K562 (cell line): Measurements from ENCODE around the gene MIB2. TPM values are rescaled to one million over a fixed set of nuclear protein-coding genes. Genes with fewer than 3 reads are reported as not detected.

Experiments used
- ATAC-seq: fragments of 200-7000 bp; cut with Tn5 transposase; 3 replicates; pipeline ENCODE4 v1.9.1; 2020; ENCODE audit warnings: moderate library complexity
- BruUV-seq: library from RNA; stranded (reverse); fragments of 400-500 nt; replicated peaks from 2 replicates; lab custom pipeline; 2021; lab: Mats Ljungman, UMichigan
- CTCF ChIA-PET: fragments of 300-600 bp; formaldehyde crosslinking; extraction: SDS; loops from one replicate; lab custom pipeline; 2021; ENCODE audit warnings: low intra/inter-chr PET ratio; lab: Yijun Ruan, JAX
- POLR2A ChIA-PET: fragments of 300-600, 350-650 bp; sonication (Branson Sonifier 250); formaldehyde crosslinking; extraction: SDS; loops from one replicate; lab custom pipeline; 2021; ENCODE audit warnings: antibody characterized with exemption, inconsistent platforms; lab: Yijun Ruan, JAX
- DNase-seq, 4 experiments: peaks; one replicate each; pipeline versions ENCODE4 v3.0.0 to v3.0.0-alpha.2; 2011 to 2018; ENCODE audit warnings: low spot score in 3 of 4, mixed read lengths in 3 of 4; ENCODE audit errors: extremely low read depth in 1 of 4
- FAIRE-seq: peaks from 2 replicates; lab custom pipeline; 2011; peaks lifted over from hg19 to GRCh38; lab: Jason Lieb, UNC
- H2AFZ ChIP-seq: 2 replicates; pipeline ENCODE4 v1.6.0; 2011; ENCODE audit warnings: low read depth, low read length, control low read depth, inconsistent platforms
- H3K27ac ChIP-seq: fragments of 200-600 bp; 3 replicates; pipeline ENCODE4 v1.8.0; 2011; ENCODE audit warnings: low read depth, mild to moderate bottlenecking, control low read depth, inconsistent platforms, low read length, moderate library complexity, mixed read lengths; ENCODE audit errors: extremely low read depth
- H3K27me3 ChIP-seq, 2 experiments: fragments of 300-600 bp in 1 of 2; 2 replicates in 1 of 2; 3 replicates in 1 of 2; pipeline versions ENCODE4 v1.6.0 to v1.8.0; 2011; ENCODE audit warnings: inconsistent platforms in 2 of 2, low read length in 2 of 2, mild to moderate bottlenecking in 1 of 2, mixed read lengths in 1 of 2, moderate library complexity in 1 of 2; ENCODE audit not compliant: control insufficient read depth in 2 of 2, insufficient read depth in 2 of 2
- H3K36me3 ChIP-seq: fragments of 300-600 bp; 3 replicates; pipeline ENCODE4 v1.8.0; 2011; ENCODE audit warnings: mild to moderate bottlenecking, low read length, inconsistent platforms; ENCODE audit not compliant: control insufficient read depth, insufficient read depth
- H3K4me1 ChIP-seq, 2 experiments: fragments of 200-600 bp in 1 of 2; replicated peaks in 1 of 2; 2 replicates in 1 of 2; 3 replicates in 1 of 2; pipeline versions ENCODE4 v1.5.1 to v1.8.0; 2011; ENCODE audit warnings: inconsistent platforms in 2 of 2, low read length in 2 of 2, mild to moderate bottlenecking in 1 of 2, mixed read lengths in 1 of 2, moderate library complexity in 1 of 2; ENCODE audit not compliant: control insufficient read depth in 2 of 2, insufficient read depth in 2 of 2
- H3K4me2 ChIP-seq: 2 replicates; pipeline ENCODE4 v1.6.1; 2011; ENCODE audit warnings: low read length, control low read depth, inconsistent platforms, mixed read lengths; ENCODE audit not compliant: insufficient read depth
- H3K4me3 ChIP-seq: fragments of 200-600 bp; sonication (generic), shearing (Covaris generic); 2 replicates; pipeline ENCODE4 v1.5.1; 2016; ENCODE audit warnings: control low read depth, inconsistent platforms
- H3K79me2 ChIP-seq: fragments of 200-600 bp; 3 replicates; pipeline ENCODE4 v1.8.0; 2011; ENCODE audit warnings: low read length, inconsistent platforms; ENCODE audit not compliant: control insufficient read depth, insufficient read depth
- H3K9ac ChIP-seq, 2 experiments: 2 replicates each; pipeline versions ENCODE4 v1.6.0 to v1.6.1; 2011; ENCODE audit warnings: low read depth in 2 of 2, low read length in 2 of 2, control low read depth in 1 of 2, inconsistent platforms in 1 of 2, mild to moderate bottlenecking in 1 of 2, mixed read lengths in 1 of 2; ENCODE audit not compliant: insufficient read depth in 1 of 2
- H3K9me1 ChIP-seq: one replicate; pipeline ENCODE4 v1.6.0; 2011; ENCODE audit warnings: inconsistent platforms, mild to moderate bottlenecking, low read length, moderate library complexity; ENCODE audit not compliant: control insufficient read depth, insufficient read depth
- H3K9me3 ChIP-seq: replicated peaks from 2 replicates; pipeline ENCODE4 v1.5.1; 2011; ENCODE audit warnings: low read depth, low read length, inconsistent platforms; ENCODE audit not compliant: control insufficient read depth, insufficient read depth
- H4K20me1 ChIP-seq: replicated peaks from 2 replicates; pipeline ENCODE4 v1.6.1; 2011; ENCODE audit warnings: low read length, inconsistent platforms, mixed read lengths; ENCODE audit not compliant: control insufficient read depth, insufficient read depth
- CBX3 ChIP-seq, 2 experiments: IDR thresholded peaks; 1 replicate in 1 of 2; 2 replicates in 1 of 2; pipeline ENCODE4 v1.6.1; 2012; ENCODE audit warnings: inconsistent platforms in 2 of 2, low read length in 2 of 2, borderline replicate concordance in 1 of 2, control low read depth in 1 of 2
- CCNT2 ChIP-seq: IDR thresholded peaks from 2 replicates; pipeline ENCODE4 v1.6.1; 2011; ENCODE audit warnings: borderline replicate concordance, low read depth, mild to moderate bottlenecking, moderate library complexity, mixed read lengths, low read length; ENCODE audit not compliant: insufficient read length; ENCODE audit errors: extremely low read depth
- COPS2 ChIP-seq: fragments of 450-650 bp; conservative IDR thresholded peaks from 2 replicates; pipeline ENCODE4 v1.6.1; 2016; ENCODE audit warnings: mild to moderate bottlenecking, moderate library complexity
- ETV6 ChIP-seq, 3 experiments: fragments of 150-350 bp in 1 of 3; sonication (generic) in 1 of 3; formaldehyde crosslinking in 1 of 3; IDR thresholded peaks; 2 replicates each; pipeline versions ENCODE4 v1.6.1 to v1.8.0; 2014 to 2022; ENCODE audit warnings: borderline replicate concordance in 2 of 3, low read depth in 2 of 3, antibody characterized with exemption in 1 of 3, low read length in 1 of 3, mild to moderate bottlenecking in 1 of 3, missing genetic modification reagents in 1 of 3
- KLF1 ChIP-seq: fragments of 450-650 bp; IDR thresholded peaks from 2 replicates; pipeline ENCODE4 v1.6.1; 2016; ENCODE audit warnings: missing genetic modification characterization, missing compliant biosample characterization
- KLF16 ChIP-seq: IDR thresholded peaks from 2 replicates; pipeline ENCODE4 v1.6.1; 2016; ENCODE audit warnings: antibody characterized with exemption
- MAX ChIP-seq: sonication (generic); formaldehyde crosslinking; IDR thresholded peaks from 2 replicates; pipeline ENCODE4 v1.9.0; 2022; ENCODE audit warnings: mild to moderate bottlenecking, missing genetic modification reagents
- MAZ ChIP-seq, 2 experiments: fragments of 450-650 bp in 1 of 2; sonication (generic) in 1 of 2; formaldehyde crosslinking; IDR thresholded peaks in 1 of 2; conservative IDR thresholded peaks in 1 of 2; 2 replicates each; pipeline versions ENCODE4 v1.4.0 to v1.5.0; 2020; ENCODE audit warnings: mild to moderate bottlenecking in 1 of 2, missing genetic modification reagents in 1 of 2
- MYC ChIP-seq, 2 experiments: fragments of 250-450 bp in 1 of 2; sonication (Bioruptor Pico) in 1 of 2; IDR thresholded peaks; 2 replicates each; pipeline versions ENCODE4 v1.5.1 to v1.6.1; 2012 to 2021; ENCODE audit warnings: low read depth in 2 of 2, borderline replicate concordance in 1 of 2, improper control_type of control experiment in 1 of 2, low read length in 1 of 2, mild to moderate bottlenecking in 1 of 2, moderate library complexity in 1 of 2
- NFIC ChIP-seq: fragments of 450-650 bp; IDR thresholded peaks from 2 replicates; pipeline ENCODE4 v1.6.1; 2017; ENCODE audit warnings: mild to moderate bottlenecking, inconsistent platforms
- NR1H2 ChIP-seq: sonication (generic); formaldehyde crosslinking; IDR thresholded peaks from 2 replicates; pipeline ENCODE4 v1.4.0; 2020; ENCODE audit warnings: mild to moderate bottlenecking, missing genetic modification reagents
- NR3C1 ChIP-seq: sonication (generic); formaldehyde crosslinking; IDR thresholded peaks from 2 replicates; pipeline ENCODE4 v1.8.1; 2022; ENCODE audit warnings: missing genetic modification reagents
- POLR2AphosphoS5 ChIP-seq: IDR thresholded peaks from 2 replicates; pipeline ENCODE4 v1.6.1; 2011; ENCODE audit warnings: mild to moderate bottlenecking, low read depth, low read length, moderate library complexity; ENCODE audit not compliant: control insufficient read depth, insufficient read depth
- PYGO2 ChIP-seq: fragments of 450-650 bp; IDR thresholded peaks from 2 replicates; pipeline ENCODE4 v1.6.1; 2016; ENCODE audit warnings: mild to moderate bottlenecking, missing genetic modification characterization, moderate library complexity, missing compliant biosample characterization
- RBM34 ChIP-seq: fragments of 200-400 bp; formaldehyde crosslinking; IDR thresholded peaks from 2 replicates; pipeline ENCODE4 v1.6.1; 2018; ENCODE audit warnings: low read length, borderline replicate concordance; ENCODE audit not compliant: insufficient read depth
- SMARCC2 ChIP-seq: fragments of 450-650 bp; IDR thresholded peaks from 2 replicates; pipeline ENCODE4 v1.6.1; 2017; ENCODE audit warnings: antibody characterized with exemption, moderate library complexity, mild to moderate bottlenecking, low read depth
- SRSF9 ChIP-seq: fragments of 200-400 bp; formaldehyde crosslinking; IDR thresholded peaks from 2 replicates; pipeline ENCODE4 v1.6.1; 2017; ENCODE audit warnings: low read depth, low read length, borderline replicate concordance
- ZFX ChIP-seq: sonication (generic); formaldehyde crosslinking; IDR thresholded peaks from 2 replicates; pipeline ENCODE4 v1.8.0; 2022; ENCODE audit warnings: mild to moderate bottlenecking, missing genetic modification reagents, moderate library complexity
- ZNF121 ChIP-seq: sonication (generic); formaldehyde crosslinking; conservative IDR thresholded peaks from 2 replicates; pipeline ENCODE4 v1.8.0; 2022; ENCODE audit warnings: missing genetic modification reagents
- ZNF282 ChIP-seq: sonication (generic); formaldehyde crosslinking; IDR thresholded peaks from 2 replicates; pipeline ENCODE4 v1.8.1; 2023; ENCODE audit warnings: missing genetic modification reagents
- WGBS: fragments of 100-300 bp; shearing (Covaris generic); methylation state at CpG from one replicate; pipeline ENCODE4 v1.1.6; 2016; ENCODE audit warnings: low coverage, mixed read lengths; ENCODE audit not compliant: insufficient coverage; ENCODE audit errors: missing lambda C conversion rate; 5-methylcytosine and 5-hydroxymethylcytosine counted together
- in situ Hi-C: fragments of 300-500 bp; cut with MboI; formaldehyde crosslinking; loops from 4 replicates; pipeline ENCODE4 v1.15.0; 2018; ENCODE audit warnings: inconsistent platforms, mixed read lengths
- intact Hi-C: fragments of 100-400 bp; cut with micrococcal nuclease; formaldehyde crosslinking; loops from 2 replicates; pipeline ENCODE4 v1.14.2; 2022
- polyA plus RNA-seq, 8 experiments: library from polyadenylated mRNA; depleted of rRNA in 4 of 8; stranded (reverse) in 5 of 8; unstranded in 3 of 8; fragments of >200 nt; fragmentation: Nextera tagmentation in 2 of 8; fragmentation: Illumina TruSeq in 1 of 8; extraction: Ambion mirVana in 2 of 8; extraction: Trizol in 1 of 8; gene quantifications; 2 replicates each; pipeline versions ENCODE4 v1.2.1 to v1.2.3, GENCODE V29; 2011 to 2014; ENCODE audit warnings: inconsistent platforms in 1 of 8, missing spikeins in 1 of 8
- total RNA-seq, 7 experiments: library from RNA; depleted of rRNA in 6 of 7; stranded (reverse); fragments of >200 nt in 6 of 7; fragmentation: Illumina TruSeq in 2 of 7; extraction: Trizol in 2 of 7; gene quantifications; 2 replicates each; pipeline versions ENCODE4 v1.2.1 to v1.2.3, GENCODE V29; 2011 to 2021; ENCODE audit warnings: low replicate concordance in 1 of 7

The MIB2 gene
- total and polyA plus RNA-seq, 9 of the 15 experiments (the other 6 are each of a cell fraction or from before 2014, with no cell fraction given) = 0.04 to 17.0 (median 4.9) TPM; not detected in 1

GRCh38 chr1:1678581-1679380 is 63.5 kb downstream of the MIB2 start:
- H3K36me3 ChIP-seq = peaks cover 2% of the 10 kb centered on the region; the same call in 1 of the 3 replicates
- peaks cover 3 to 32% of the 10 kb centered on the region in 2 experiments; a peak in 4 of 5 replicates for H3K4me1 ChIP-seq
- H3K9ac ChIP-seq = peak overlapping the region in 1 of 2 experiments; percentile 57; a peak in 3 of 4 replicates
- no TSS peak for BruUV-seq
- H3K9me1 ChIP-seq = peaks cover 6% of the 10 kb centered on the region
- FAIRE-seq (no peak), ATAC-seq (peak; percentile 84), DNase-seq (peak; percentile 41 to 78 (median 64))
- WGBS = 82% methylated on average over 24 of the region's 24 CpGs
- intact Hi-C loops (no loop called here), in situ Hi-C loops (no loop called here)
- H3K4me3 ChIP-seq = no peak overlapping the region
- ChIA-PET POLR2A (interaction anchor here (0.6 kb wide), 2 partner anchors 95 to 207 kb away, joined by 3 read pairs; no protein-coding TSS in a partner anchor), CTCF (no interaction called here)
- H3K27ac ChIP-seq = no peak overlapping the region; the same call in 2 of the 3 replicates
- no peak overlapping the region for H3K4me2 ChIP-seq
- peaks cover 21% of the 10 kb centered on the region for H3K79me2 ChIP-seq
- no peaks in the 10 kb centered on the region; the same call in 1 of the 2 replicates for H3K9me3 ChIP-seq
- no peaks in the 10 kb centered on the region for H3K27me3 ChIP-seq
- no peak overlapping the region for H2AFZ ChIP-seq
- H4K20me1 ChIP-seq = 0 out of 2 replicates have a peak, but pooled peaks cover 2% of the 10 kb centered on the region
- TF ChIP-seq RBM34 (no peak), ETV6 (IDR thresholded peaks at IDR 0.05; ENCODE audit: borderline replicate concordance in 1 of 2, low read depth in 2 of 2, low read length in 1 of 2) (no peak), ETV6 (CRISPR knock-in tag; IDR thresholded peaks at IDR 0.05; ENCODE audit: borderline replicate concordance) (no peak), ZNF282 (CRISPR knock-in tag) (no peak), ZFX (CRISPR knock-in tag) (peak; percentile 24; the same call in 1 of the 2 replicates), NR1H2 (CRISPR knock-in tag) (no peak), ZNF121 (CRISPR knock-in tag) (no peak), NR3C1 (CRISPR knock-in tag) (no peak), NFIC (0 out of 2 replicates have a peak, but pooled peaks have one; percentile 5), CBX3 (IDR thresholded peaks at IDR 0.05; ENCODE audit: borderline replicate concordance in 1 of 2, low read length in 2 of 2) (peak in 1 of 2 experiments; percentile 22; a peak in 1 of 3 replicates), KLF16 (no peak), SMARCC2 (no peak), KLF1 (tag) (no peak), SRSF9 (no peak), CCNT2 (no peak), MYC (IDR thresholded peaks at IDR 0.05; ENCODE audit: low read depth, low read length) (no peak), MYC (CRISPR knock-in tag; IDR thresholded peaks at IDR 0.05; ENCODE audit: borderline replicate concordance, low read depth) (no peak), PYGO2 (tag) (no peak), MAX (peak; percentile 19; the same call in 1 of the 2 replicates), MAZ (CRISPR knock-in tag; conservative IDR thresholded peaks at IDR 0.05 in 1 of 2, IDR thresholded peaks at IDR 0.05 in 1 of 2) (peak in 1 of 2 experiments; percentile 19; a peak in 1 of 4 replicates), COPS2 (no peak), POLR2AphosphoS5 (no peak)
